Endodermal cell (in vitro differentiated cells): ENCODE data around the gene PLCH2. TPM values are rescaled to one million over a fixed set of nuclear protein-coding genes. Genes with fewer than 3 reads are reported as not detected.

Experiments used
- DNase-seq: peaks from one replicate; pipeline ENCODE4 v3.0.0-alpha.2; 2017
- H3K27ac ChIP-seq: 2 replicates; pipeline ENCODE4 v1.5.1; 2013; ENCODE audit warnings: mild to moderate bottlenecking, low read depth, low read length, moderate library complexity
- H3K27me3 ChIP-seq: 2 replicates; pipeline ENCODE4 v1.6.1; 2013; ENCODE audit warnings: mild to moderate bottlenecking, low read length, moderate library complexity; ENCODE audit not compliant: insufficient read depth, control insufficient read depth, poor library complexity, severe bottlenecking
- H3K36me3 ChIP-seq: 2 replicates; pipeline ENCODE4 v1.7.0; 2013; ENCODE audit warnings: mild to moderate bottlenecking, low read length, moderate library complexity; ENCODE audit not compliant: control insufficient read depth, insufficient read depth
- H3K4me1 ChIP-seq: one replicate; pipeline ENCODE4 v1.7.0; 2013; ENCODE audit warnings: low read length; ENCODE audit not compliant: control insufficient read depth, insufficient read depth
- H3K4me3 ChIP-seq: 2 replicates; pipeline ENCODE4 v1.5.1; 2013; ENCODE audit warnings: mild to moderate bottlenecking, low read length, moderate library complexity
- H3K9ac ChIP-seq: 2 replicates; pipeline ENCODE4 v1.6.1; 2013; ENCODE audit warnings: mild to moderate bottlenecking, low read length, moderate library complexity; ENCODE audit not compliant: poor library complexity, severe bottlenecking; ENCODE audit errors: extremely low read depth
- H3K9me3 ChIP-seq: 2 replicates; pipeline ENCODE4 v1.6.1; 2013; ENCODE audit warnings: mild to moderate bottlenecking, low read length, moderate library complexity; ENCODE audit not compliant: control insufficient read depth
- H3K27ac Mint-ChIP-seq: 2 replicates; pipeline ENCODE4 v1.8.0; 2020; ENCODE audit warnings: mixed read lengths
- H3K27me3 Mint-ChIP-seq: 2 replicates; pipeline ENCODE4 v1.8.0; 2021; ENCODE audit warnings: mild to moderate bottlenecking, mixed read lengths; ENCODE audit not compliant: insufficient read depth
- H3K36me3 Mint-ChIP-seq: 2 replicates; pipeline ENCODE4 v1.8.0; 2020; ENCODE audit warnings: low read depth, mixed read lengths
- H3K4me1 Mint-ChIP-seq: 2 replicates; pipeline ENCODE4 v1.8.0; 2020; ENCODE audit warnings: mixed read lengths
- H3K4me3 Mint-ChIP-seq: 2 replicates; pipeline ENCODE4 v1.8.0; 2020; ENCODE audit warnings: mild to moderate bottlenecking, moderate library complexity, mixed read lengths
- H3K9me3 Mint-ChIP-seq: 2 replicates; pipeline ENCODE4 v1.8.0; 2020; ENCODE audit warnings: mild to moderate bottlenecking, mixed read lengths
- CTCF ChIP-seq: fragments of 200-600 bp; sonication (generic); conservative IDR thresholded peaks from 2 replicates; pipeline ENCODE4 v1.5.0; 2021; ENCODE audit warnings: antibody characterized with exemption, mild to moderate bottlenecking
- WGBS, 2 experiments: methylation state at CpG; one replicate each; pipeline versions ENCODE4 v1.1.5 to v1.1.7; 2013; ENCODE audit warnings: missing lambda C conversion rate in 2 of 2, mixed read lengths in 1 of 2; ENCODE audit not compliant: insufficient coverage in 1 of 2, insufficient read length in 1 of 2; 5-methylcytosine and 5-hydroxymethylcytosine counted together
- total RNA-seq, 2 donors: library from RNA; stranded (reverse); fragmentation: NEBNext Ultra II Directional in 1 of 2; extraction: Animal tissue kit (Norgen Biotek cat#: 25700) in 1 of 2; gene quantifications; 2 replicates in 1 of 2; 3 replicates in 1 of 2; pipeline ENCODE4 v1.2.1, GENCODE V29; 2021

PLCH2 gene
- total RNA-seq, 2 donors from 2014 or later: 0.18 to 0.31 TPM

GRCh38 chr1:2472109-2472508 lies 4.0 kb upstream of the PLCH2 start:
- Mint-ChIP-seq H3K36me3 (no peaks in the 10 kb centered on the region), H3K4me1 (no peaks in the 10 kb centered on the region), H3K27ac (no peak overlapping the region), H3K27me3 (no peaks in the 10 kb centered on the region), H3K9me3 (no peaks in the 10 kb centered on the region), H3K4me3 (no peak overlapping the region)
- no peaks in the 10 kb centered on the region for H3K4me1 ChIP-seq
- H3K4me3 ChIP-seq: no peak overlapping the region
- TF ChIP-seq CTCF: no peak
- no peaks in the 10 kb centered on the region for H3K36me3 ChIP-seq
- H3K9me3 ChIP-seq: no peaks in the 10 kb centered on the region
- WGBS, 2 experiments: 83 to 86% methylated on average over 12 to 17 of the region's 17 CpGs
- no peaks in the 10 kb centered on the region for H3K27me3 ChIP-seq
- no peak for DNase-seq
- no peak overlapping the region for H3K27ac ChIP-seq
- no peak overlapping the region for H3K9ac ChIP-seq

- Mint-ChIP-seq H3K36me3 (no peaks in the 10 kb centered on the region), H3K27ac (no peak overlapping the region), H3K4me1 (no peaks in the 10 kb centered on the region), H3K27me3 (no peaks in the 10 kb centered on the region), H3K4me3 (no peak overlapping the region), H3K9me3 (no peaks in the 10 kb centered on the region)
- Histone ChIP-seq H3K27ac (no peak overlapping the region), H3K4me1 (no peaks in the 10 kb centered on the region), H3K27me3 (no peaks in the 10 kb centered on the region), H3K4me3 (no peak overlapping the region), H3K36me3 (no peaks in the 10 kb centered on the region), H3K9me3 (no peaks in the 10 kb centered on the region), H3K9ac (no peak overlapping the region)
- TF ChIP-seq CTCF: no peak
- DNase-seq: no peak
- 88 to 89% methylated on average over 13 to 25 of the region's 25 CpGs for WGBS, 2 experiments
These were observed 3.4 kb upstream of the PLCH2 start for GRCh38 chr1:2472561-2473177.

- H3K9me3 ChIP-seq: no peaks in the 10 kb centered on the region
- Mint-ChIP-seq H3K4me3 (no peak overlapping the region), H3K9me3 (no peaks in the 10 kb centered on the region), H3K36me3 (no peaks in the 10 kb centered on the region), H3K27me3 (no peaks in the 10 kb centered on the region), H3K27ac (no peak overlapping the region), H3K4me1 (no peaks in the 10 kb centered on the region)
- no peaks in the 10 kb centered on the region for H3K36me3 ChIP-seq
- no peak overlapping the region for H3K27ac ChIP-seq
- no peak overlapping the region for H3K4me3 ChIP-seq
- no peaks in the 10 kb centered on the region for H3K27me3 ChIP-seq
- no peak for TF ChIP-seq CTCF
- 91 to 94% methylated on average over 8 to 13 of the region's 13 CpGs for WGBS, 2 experiments
- no peak overlapping the region for H3K9ac ChIP-seq
- DNase-seq: no peak
- no peaks in the 10 kb centered on the region for H3K4me1 ChIP-seq
These were observed 2.9 kb upstream of the PLCH2 start for GRCh38 chr1:2473198-2473597.
